ENCODE results near the gene ADAMTSL3.

- TF ChIP-seq CTCF (conservative IDR thresholded peaks at IDR 0.05) (no peak), ZFX (IDR thresholded peaks at IDR 0.05) (no peak)
Measured at GRCh38 chr15:83717010-83717409, 63.1 kb downstream of the ADAMTSL3 start.

Data from C4-2B (cell line).